K562 (cell line): ENCODE results near the gene PHYHIPL. TPM values are rescaled to one million over a fixed set of nuclear protein-coding genes. Genes with fewer than 3 reads are reported as not detected.

ENCODE experiments used
- ATAC-seq: fragments of 200-7000 bp; cut with Tn5 transposase; 3 replicates; pipeline ENCODE4 v1.9.1; 2020; ENCODE audit warnings: moderate library complexity
- Bru-seq: library from RNA; stranded (reverse); fragments of 400-500 nt; gene quantifications from one replicate; lab custom pipeline; 2021; lab: Mats Ljungman, UMichigan
- BruChase-seq, 2 experiments: library from RNA; stranded (reverse); fragments of 400-500 nt; gene quantifications; one replicate each; lab custom pipeline; 2021; lab: Mats Ljungman, UMichigan
- BruUV-seq: library from RNA; stranded (reverse); fragments of 400-500 nt; replicated peaks from 2 replicates; lab custom pipeline; 2021; lab: Mats Ljungman, UMichigan
- CTCF ChIA-PET: fragments of 300-600 bp; formaldehyde crosslinking; extraction: SDS; loops from one replicate; lab custom pipeline; 2021; ENCODE audit warnings: low intra/inter-chr PET ratio; lab: Yijun Ruan, JAX
- POLR2A ChIA-PET: fragments of 300-600, 350-650 bp; sonication (Branson Sonifier 250); formaldehyde crosslinking; extraction: SDS; loops from one replicate; lab custom pipeline; 2021; ENCODE audit warnings: antibody characterized with exemption, inconsistent platforms; lab: Yijun Ruan, JAX
- DNase-seq, 4 experiments: peaks; one replicate each; pipeline versions ENCODE4 v3.0.0 to v3.0.0-alpha.2; 2011 to 2018; ENCODE audit warnings: low spot score in 3 of 4, mixed read lengths in 3 of 4; ENCODE audit errors: extremely low read depth in 1 of 4
- FAIRE-seq: peaks from 2 replicates; lab custom pipeline; 2011; peaks lifted over from hg19 to GRCh38; lab: Jason Lieb, UNC
- H2AFZ ChIP-seq: 2 replicates; pipeline ENCODE4 v1.6.0; 2011; ENCODE audit warnings: low read depth, low read length, control low read depth, inconsistent platforms
- H3K27ac ChIP-seq: fragments of 200-600 bp; 3 replicates; pipeline ENCODE4 v1.8.0; 2011; ENCODE audit warnings: low read depth, mild to moderate bottlenecking, control low read depth, inconsistent platforms, low read length, moderate library complexity, mixed read lengths; ENCODE audit errors: extremely low read depth
- H3K27me3 ChIP-seq, 2 experiments: fragments of 300-600 bp in 1 of 2; 2 replicates in 1 of 2; 3 replicates in 1 of 2; pipeline versions ENCODE4 v1.6.0 to v1.8.0; 2011; ENCODE audit warnings: inconsistent platforms in 2 of 2, low read length in 2 of 2, mild to moderate bottlenecking in 1 of 2, mixed read lengths in 1 of 2, moderate library complexity in 1 of 2; ENCODE audit not compliant: control insufficient read depth in 2 of 2, insufficient read depth in 2 of 2
- H3K36me3 ChIP-seq: fragments of 300-600 bp; 3 replicates; pipeline ENCODE4 v1.8.0; 2011; ENCODE audit warnings: mild to moderate bottlenecking, low read length, inconsistent platforms; ENCODE audit not compliant: control insufficient read depth, insufficient read depth
- H3K4me1 ChIP-seq, 2 experiments: fragments of 200-600 bp in 1 of 2; replicated peaks in 1 of 2; 2 replicates in 1 of 2; 3 replicates in 1 of 2; pipeline versions ENCODE4 v1.5.1 to v1.8.0; 2011; ENCODE audit warnings: inconsistent platforms in 2 of 2, low read length in 2 of 2, mild to moderate bottlenecking in 1 of 2, mixed read lengths in 1 of 2, moderate library complexity in 1 of 2; ENCODE audit not compliant: control insufficient read depth in 2 of 2, insufficient read depth in 2 of 2
- H3K4me2 ChIP-seq: 2 replicates; pipeline ENCODE4 v1.6.1; 2011; ENCODE audit warnings: low read length, control low read depth, inconsistent platforms, mixed read lengths; ENCODE audit not compliant: insufficient read depth
- H3K4me3 ChIP-seq: fragments of 200-600 bp; sonication (generic), shearing (Covaris generic); 2 replicates; pipeline ENCODE4 v1.5.1; 2016; ENCODE audit warnings: control low read depth, inconsistent platforms
- H3K79me2 ChIP-seq: fragments of 200-600 bp; 3 replicates; pipeline ENCODE4 v1.8.0; 2011; ENCODE audit warnings: low read length, inconsistent platforms; ENCODE audit not compliant: control insufficient read depth, insufficient read depth
- H3K9ac ChIP-seq, 2 experiments: 2 replicates each; pipeline versions ENCODE4 v1.6.0 to v1.6.1; 2011; ENCODE audit warnings: low read depth in 2 of 2, low read length in 2 of 2, control low read depth in 1 of 2, inconsistent platforms in 1 of 2, mild to moderate bottlenecking in 1 of 2, mixed read lengths in 1 of 2; ENCODE audit not compliant: insufficient read depth in 1 of 2
- H3K9me1 ChIP-seq: one replicate; pipeline ENCODE4 v1.6.0; 2011; ENCODE audit warnings: inconsistent platforms, mild to moderate bottlenecking, low read length, moderate library complexity; ENCODE audit not compliant: control insufficient read depth, insufficient read depth
- H3K9me3 ChIP-seq: replicated peaks from 2 replicates; pipeline ENCODE4 v1.5.1; 2011; ENCODE audit warnings: low read depth, low read length, inconsistent platforms; ENCODE audit not compliant: control insufficient read depth, insufficient read depth
- H4K20me1 ChIP-seq: replicated peaks from 2 replicates; pipeline ENCODE4 v1.6.1; 2011; ENCODE audit warnings: low read length, inconsistent platforms, mixed read lengths; ENCODE audit not compliant: control insufficient read depth, insufficient read depth
- ESRRB ChIP-seq: fragments of 250-450 bp; sonication (Bioruptor Pico); IDR thresholded peaks from 2 replicates; pipeline ENCODE4 v1.5.0; 2020; ENCODE audit warnings: mild to moderate bottlenecking, moderate library complexity, borderline replicate concordance
- GTF2F1 ChIP-seq: IDR thresholded peaks from 2 replicates; pipeline ENCODE4 v1.6.1; 2011; ENCODE audit warnings: low read depth, low read length, improper control_type of control experiment
- RCOR1 ChIP-seq, 2 experiments: IDR thresholded peaks; 2 replicates each; pipeline ENCODE4 v1.6.1; 2012; ENCODE audit warnings: low read depth in 2 of 2, low read length in 2 of 2, borderline replicate concordance in 1 of 2, improper control_type of control experiment in 1 of 2
- UBTF ChIP-seq, 2 experiments: IDR thresholded peaks; 2 replicates each; pipeline ENCODE4 v1.6.1; 2012; ENCODE audit warnings: improper control_type of control experiment in 2 of 2, low read depth in 2 of 2, low read length in 2 of 2, borderline replicate concordance in 1 of 2
- XRCC3 ChIP-seq: fragments of 450-650 bp; IDR thresholded peaks from 2 replicates; pipeline ENCODE4 v1.6.1; 2017; ENCODE audit warnings: mild to moderate bottlenecking, moderate library complexity
- ZNF609 ChIP-seq: sonication (generic); formaldehyde crosslinking; IDR thresholded peaks from 2 replicates; pipeline ENCODE4 v1.8.1; 2023; ENCODE audit warnings: missing genetic modification reagents, mild to moderate bottlenecking, borderline replicate concordance
- WGBS: fragments of 100-300 bp; shearing (Covaris generic); methylation state at CpG from one replicate; pipeline ENCODE4 v1.1.6; 2016; ENCODE audit warnings: low coverage, mixed read lengths; ENCODE audit not compliant: insufficient coverage; ENCODE audit errors: missing lambda C conversion rate; 5-methylcytosine and 5-hydroxymethylcytosine counted together
- in situ Hi-C: fragments of 300-500 bp; cut with MboI; formaldehyde crosslinking; loops from 4 replicates; pipeline ENCODE4 v1.15.0; 2018; ENCODE audit warnings: inconsistent platforms, mixed read lengths
- intact Hi-C: fragments of 100-400 bp; cut with micrococcal nuclease; formaldehyde crosslinking; loops from 2 replicates; pipeline ENCODE4 v1.14.2; 2022
- long read RNA-seq, 3 experiments: library from polyadenylated mRNA in 2 of 3; library from RNA in 1 of 3; unstranded in 2 of 3; stranded (forward) in 1 of 3; transcript quantifications; one replicate each; pipeline ENCODE4 v2.0.0, GENCODE V29; 2019 to 2022
- polyA minus RNA-seq, 3 experiments: library from RNA; depleted of rRNA, polyadenylated mRNA; stranded (reverse); fragments of >200 nt; gene quantifications; 2 replicates each; pipeline ENCODE4 v1.2.3, GENCODE V29; 2011
- polyA plus RNA-seq, 8 experiments: library from polyadenylated mRNA; depleted of rRNA in 4 of 8; stranded (reverse) in 5 of 8; unstranded in 3 of 8; fragments of >200 nt; fragmentation: Nextera tagmentation in 2 of 8; fragmentation: Illumina TruSeq in 1 of 8; extraction: Ambion mirVana in 2 of 8; extraction: Trizol in 1 of 8; gene quantifications; 2 replicates each; pipeline versions ENCODE4 v1.2.1 to v1.2.3, GENCODE V29; 2011 to 2014; ENCODE audit warnings: inconsistent platforms in 1 of 8, missing spikeins in 1 of 8
- total RNA-seq, 7 experiments: library from RNA; depleted of rRNA in 6 of 7; stranded (reverse); fragments of >200 nt in 6 of 7; fragmentation: Illumina TruSeq in 2 of 7; extraction: Trizol in 2 of 7; gene quantifications; 2 replicates each; pipeline versions ENCODE4 v1.2.1 to v1.2.3, GENCODE V29; 2011 to 2021; ENCODE audit warnings: low replicate concordance in 1 of 7
- TF ChIP-seq, protein P1 (sequence below): fragments of 200-400 bp; formaldehyde crosslinking; IDR thresholded peaks from 2 replicates; pipeline ENCODE4 v1.6.1; 2017; ENCODE audit warnings: mild to moderate bottlenecking, low read depth, low read length, moderate library complexity

PHYHIPL gene
- not detected in 2 replicates for total RNA-seq (2011; cell fraction: chromatin; rRNA removed; ENCODE audit: low replicate concordance)
- total RNA-seq (2011; cell fraction: nucleolus; rRNA removed): not detected in 2 replicates
- not detected in 2 replicates for total RNA-seq (2011; cell fraction: nucleoplasm; rRNA removed)
- total RNA-seq (2014; rRNA removed) (not detected in 2 replicates), total RNA-seq (2014; rRNA removed; fragmentation: Illumina TruSeq; extraction: Trizol) (not detected in 2 replicates), total RNA-seq (2015; rRNA removed; fragmentation: Illumina TruSeq; extraction: Trizol) (not detected in 2 replicates), total RNA-seq (2021) (not detected in 2 replicates), polyA plus RNA-seq (2011; rRNA removed) (not detected in 2 replicates), polyA plus RNA-seq (2014; fragmentation: Illumina TruSeq; extraction: Trizol) (not detected in 2 replicates), polyA plus RNA-seq (2014; fragmentation: Nextera tagmentation; extraction: Ambion mirVana) (not detected), polyA plus RNA-seq (2014; rRNA removed) (not detected in 2 replicates), polyA minus RNA-seq (2011; rRNA and poly(A)+ RNA removed) (not detected in 2 replicates), Bru-seq, nascent RNA (percentile 4 among the genes with signal in this experiment), BruChase-seq, experiment 1, labeled RNA remaining after a 2-hour chase (percentile 3 among the genes with signal in this experiment), BruChase-seq, experiment 2, labeled RNA remaining after a 6-hour chase (not detected)
- not detected in 2 replicates for polyA plus RNA-seq (2011; cell fraction: cytosol; rRNA removed)
- not detected in 2 replicates for polyA plus RNA-seq (2011; cell fraction: nucleus; rRNA removed)
- polyA plus RNA-seq (2012): not detected in 2 replicates
- not detected in 2 replicates for polyA minus RNA-seq (2011; cell fraction: cytosol; rRNA and poly(A)+ RNA removed)
- polyA minus RNA-seq (2011; cell fraction: nucleus; rRNA and poly(A)+ RNA removed): not detected in 2 replicates
- long read RNA-seq, experiment 1: 0 reads
- long read RNA-seq, experiment 2: 0 reads
- long read RNA-seq, experiment 3: 0 reads

- CTCF ChIA-PET: no interaction called here
- DNase-seq (no peak), FAIRE-seq (no peak), ATAC-seq (no peak)
- no peaks in the 10 kb centered on the region for H3K27me3 ChIP-seq
- no TSS peak for BruUV-seq
- no peaks in the 10 kb centered on the region for H3K9me3 ChIP-seq
- no peaks in the 10 kb centered on the region for H3K36me3 ChIP-seq
- in situ Hi-C loops: no loop called here
- intact Hi-C loops: no loop called here
- POLR2A ChIA-PET: no interaction called here
- H2AFZ ChIP-seq: no peak within 1 kb of the TSS
- H3K4me2 ChIP-seq: no peak within 1 kb of the TSS
- no peaks in the 10 kb centered on the region for H3K9me1 ChIP-seq
- no peak within 1 kb of the TSS for H3K4me3 ChIP-seq
- no peaks in the 10 kb centered on the region for H3K4me1 ChIP-seq
- H4K20me1 ChIP-seq: no peaks in the 10 kb centered on the region
- no peak within 1 kb of the TSS for H3K27ac ChIP-seq
- H3K9ac ChIP-seq: no peak within 1 kb of the TSS
- H3K79me2 ChIP-seq: no peaks in the 10 kb centered on the region
- 35% methylated on average over 41 of the region's 90 CpGs for WGBS
- TF ChIP-seq ZNF609 (CRISPR knock-in tag) (no peak), RCOR1 (IDR thresholded peaks at IDR 0.05; ENCODE audit: borderline replicate concordance in 1 of 2, low read depth in 2 of 2, low read length in 2 of 2) (no peak), ESRRB (CRISPR knock-in tag) (no peak), GTF2F1 (no peak), UBTF (IDR thresholded peaks at IDR 0.05; ENCODE audit: borderline replicate concordance in 1 of 2, low read depth in 2 of 2, low read length in 2 of 2) (no peak), XRCC3 (no peak)
- TF ChIP-seq, protein P1, sequence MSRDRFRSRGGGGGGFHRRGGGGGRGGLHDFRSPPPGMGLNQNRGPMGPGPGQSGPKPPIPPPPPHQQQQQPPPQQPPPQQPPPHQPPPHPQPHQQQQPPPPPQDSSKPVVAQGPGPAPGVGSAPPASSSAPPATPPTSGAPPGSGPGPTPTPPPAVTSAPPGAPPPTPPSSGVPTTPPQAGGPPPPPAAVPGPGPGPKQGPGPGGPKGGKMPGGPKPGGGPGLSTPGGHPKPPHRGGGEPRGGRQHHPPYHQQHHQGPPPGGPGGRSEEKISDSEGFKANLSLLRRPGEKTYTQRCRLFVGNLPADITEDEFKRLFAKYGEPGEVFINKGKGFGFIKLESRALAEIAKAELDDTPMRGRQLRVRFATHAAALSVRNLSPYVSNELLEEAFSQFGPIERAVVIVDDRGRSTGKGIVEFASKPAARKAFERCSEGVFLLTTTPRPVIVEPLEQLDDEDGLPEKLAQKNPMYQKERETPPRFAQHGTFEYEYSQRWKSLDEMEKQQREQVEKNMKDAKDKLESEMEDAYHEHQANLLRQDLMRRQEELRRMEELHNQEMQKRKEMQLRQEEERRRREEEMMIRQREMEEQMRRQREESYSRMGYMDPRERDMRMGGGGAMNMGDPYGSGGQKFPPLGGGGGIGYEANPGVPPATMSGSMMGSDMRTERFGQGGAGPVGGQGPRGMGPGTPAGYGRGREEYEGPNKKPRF: no peak
Measured at GRCh38 chr10:59176241-59177030, at the start of gene PHYHIPL. TSS of gene PHYHIPL (plus strand) at chr10:59176643. CDS start at chr10:59176854, 211 bp downstream.
